Neural cell (in vitro differentiated cells): Measurements from ENCODE around the gene ACR. TPM values are rescaled to one million over a fixed set of nuclear protein-coding genes. Genes with fewer than 3 reads are reported as not detected.
A peak's percentile ranks its signal among the peaks of the same experiment; 100 is the strongest.

ENCODE experiments used
- H2AFZ ChIP-seq: fragments of 200-600, 300-800 bp; sonication (generic), shearing (Covaris generic); 2 replicates; pipeline ENCODE4 v1.6.0; 2014; ENCODE audit warnings: low read depth, mild to moderate bottlenecking, antibody characterized with exemption, low read length, moderate library complexity
- H3F3A ChIP-seq: fragments of 200-600 bp; shearing (Covaris generic); 2 replicates; pipeline ENCODE4 v1.6.1; 2016; ENCODE audit warnings: mild to moderate bottlenecking, moderate library complexity, mixed read lengths, antibody characterized with exemption, low read length; ENCODE audit not compliant: insufficient read depth, poor library complexity, severe bottlenecking
- H3K27ac ChIP-seq: fragments of 200-600, 300-800 bp; sonication (generic), shearing (Covaris generic); 2 replicates; pipeline ENCODE4 v1.5.1; 2014; ENCODE audit warnings: mild to moderate bottlenecking, low read length, moderate library complexity
- H3K27me3 ChIP-seq: fragments of 300-800, 200-600 bp; sonication (generic), shearing (Covaris generic); 2 replicates; pipeline ENCODE4 v1.6.0; 2014; ENCODE audit warnings: mild to moderate bottlenecking, low read depth, low read length, moderate library complexity; ENCODE audit not compliant: insufficient read depth
- H3K36me3 ChIP-seq: fragments of 300-800, 200-600 bp; sonication (generic), shearing (Covaris generic); 2 replicates; pipeline ENCODE4 v1.5.1; 2014; ENCODE audit warnings: mild to moderate bottlenecking, antibody characterized with exemption, low read length, moderate library complexity; ENCODE audit not compliant: insufficient read depth
- H3K4me2 ChIP-seq: fragments of 300-800, 200-600 bp; sonication (generic), shearing (Covaris generic); 2 replicates; pipeline ENCODE4 v1.6.0; 2014; ENCODE audit warnings: mild to moderate bottlenecking, low read length
- H3K4me3 ChIP-seq: fragments of 300-800, 200-600 bp; sonication (generic), shearing (Covaris generic); 2 replicates; pipeline ENCODE4 v1.5.1; 2014; ENCODE audit warnings: mild to moderate bottlenecking, low read length, moderate library complexity
- H3K79me2 ChIP-seq: fragments of 200-600 bp; shearing (Covaris generic); replicated peaks from 2 replicates; pipeline ENCODE4 v1.6.0; 2014; ENCODE audit warnings: mild to moderate bottlenecking, low read length, moderate library complexity; ENCODE audit not compliant: insufficient read depth
- H3K9ac ChIP-seq: fragments of 300-800, 200-600 bp; sonication (generic), shearing (Covaris generic); 2 replicates; pipeline ENCODE4 v1.6.1; 2016; ENCODE audit warnings: mild to moderate bottlenecking, low read length, mixed read lengths
- H3K9me2 ChIP-seq: fragments of 200-600 bp; shearing (Covaris generic); 2 replicates; pipeline ENCODE4 v1.6.1; 2016; ENCODE audit warnings: mild to moderate bottlenecking, low read length, mixed read lengths; ENCODE audit not compliant: insufficient read depth
- H3K9me3 ChIP-seq: fragments of 200-600, 300-800 bp; sonication (generic), shearing (Covaris generic); 2 replicates; pipeline ENCODE4 v1.6.1; 2016; ENCODE audit warnings: mild to moderate bottlenecking, mixed run types, low read length, moderate library complexity, mixed read lengths
- H4K20me1 ChIP-seq: fragments of 200-600 bp; shearing (Covaris generic); 2 replicates; pipeline ENCODE4 v1.6.1; 2016; ENCODE audit warnings: mild to moderate bottlenecking, mixed run types; ENCODE audit not compliant: insufficient read depth
- EZH2 ChIP-seq: fragments of 200-600, 300-800 bp; shearing (Covaris generic), sonication (generic); IDR thresholded peaks from 2 replicates; pipeline ENCODE4 v1.6.1; 2014; ENCODE audit warnings: antibody characterized with exemption, low read length, borderline replicate concordance, mild to moderate bottlenecking; ENCODE audit not compliant: insufficient read depth, poor library complexity, severe bottlenecking
- MXI1 ChIP-seq: fragments of 450-650 bp; conservative IDR thresholded peaks from 2 replicates; pipeline ENCODE4 v1.6.1; 2014; ENCODE audit warnings: antibody characterized with exemption, mild to moderate bottlenecking; ENCODE audit not compliant: poor library complexity, severe bottlenecking
- POLR2AphosphoS5 ChIP-seq: IDR thresholded peaks from 2 replicates; pipeline ENCODE4 v1.6.1; 2012
- RAD21 ChIP-seq: fragments of 450-650 bp; conservative IDR thresholded peaks from 2 replicates; pipeline ENCODE4 v1.6.1; 2014; ENCODE audit warnings: antibody characterized with exemption, mild to moderate bottlenecking, moderate library complexity
- SMC3 ChIP-seq: fragments of 450-650 bp; conservative IDR thresholded peaks from 2 replicates; pipeline ENCODE4 v1.6.1; 2014; ENCODE audit warnings: antibody characterized with exemption, mild to moderate bottlenecking, moderate library complexity; ENCODE audit not compliant: poor library complexity
- TAF1 ChIP-seq: IDR thresholded peaks from 2 replicates; pipeline ENCODE4 v1.6.1; 2012; ENCODE audit warnings: low read depth
- polyA plus RNA-seq: library from polyadenylated mRNA; depleted of rRNA; stranded (reverse); fragments of >200 nt; gene quantifications from 2 replicates; pipeline ENCODE4 v1.2.3, GENCODE V29; 2014
- TF ChIP-seq, protein P1 (sequence below): fragments of 450-650 bp; IDR thresholded peaks from 2 replicates; pipeline ENCODE4 v1.5.1; 2014; ENCODE audit warnings: antibody characterized with exemption, mild to moderate bottlenecking, moderate library complexity; ENCODE audit not compliant: poor library complexity, severe bottlenecking
- TF ChIP-seq, protein P2 (sequence below): IDR thresholded peaks from 2 replicates; pipeline ENCODE4 v1.6.1; 2012; ENCODE audit warnings: borderline replicate concordance

The ACR gene
- polyA plus RNA-seq, 1 donor from 2014 or later, result not detected

GRCh38 chr22:50730941-50731661 lies 6.9 kb upstream of the ACR start:
- Histone ChIP-seq H3K27me3 (no peaks in the 10 kb centered on the region), H3K36me3 (no peaks in the 10 kb centered on the region), H3F3A (no peaks in the 10 kb centered on the region), H3K4me2 (no peak overlapping the region), H3K79me2 (no peaks in the 10 kb centered on the region), H3K9me2 (no peaks in the 10 kb centered on the region), H3K4me3 (no peak overlapping the region), H3K27ac (no peak overlapping the region), H2AFZ (no peak overlapping the region), H4K20me1 (no peaks in the 10 kb centered on the region), H3K9me3 (no peaks in the 10 kb centered on the region), H3K9ac (no peak overlapping the region)
- TF ChIP-seq, protein P1, sequence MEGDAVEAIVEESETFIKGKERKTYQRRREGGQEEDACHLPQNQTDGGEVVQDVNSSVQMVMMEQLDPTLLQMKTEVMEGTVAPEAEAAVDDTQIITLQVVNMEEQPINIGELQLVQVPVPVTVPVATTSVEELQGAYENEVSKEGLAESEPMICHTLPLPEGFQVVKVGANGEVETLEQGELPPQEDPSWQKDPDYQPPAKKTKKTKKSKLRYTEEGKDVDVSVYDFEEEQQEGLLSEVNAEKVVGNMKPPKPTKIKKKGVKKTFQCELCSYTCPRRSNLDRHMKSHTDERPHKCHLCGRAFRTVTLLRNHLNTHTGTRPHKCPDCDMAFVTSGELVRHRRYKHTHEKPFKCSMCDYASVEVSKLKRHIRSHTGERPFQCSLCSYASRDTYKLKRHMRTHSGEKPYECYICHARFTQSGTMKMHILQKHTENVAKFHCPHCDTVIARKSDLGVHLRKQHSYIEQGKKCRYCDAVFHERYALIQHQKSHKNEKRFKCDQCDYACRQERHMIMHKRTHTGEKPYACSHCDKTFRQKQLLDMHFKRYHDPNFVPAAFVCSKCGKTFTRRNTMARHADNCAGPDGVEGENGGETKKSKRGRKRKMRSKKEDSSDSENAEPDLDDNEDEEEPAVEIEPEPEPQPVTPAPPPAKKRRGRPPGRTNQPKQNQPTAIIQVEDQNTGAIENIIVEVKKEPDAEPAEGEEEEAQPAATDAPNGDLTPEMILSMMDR, result no peak
- TF ChIP-seq SMC3 (no peak), MXI1 (no peak), EZH2 (no peak), TAF1 (no peak), POLR2AphosphoS5 (no peak), RAD21 (no peak)
- TF ChIP-seq, protein P2, sequence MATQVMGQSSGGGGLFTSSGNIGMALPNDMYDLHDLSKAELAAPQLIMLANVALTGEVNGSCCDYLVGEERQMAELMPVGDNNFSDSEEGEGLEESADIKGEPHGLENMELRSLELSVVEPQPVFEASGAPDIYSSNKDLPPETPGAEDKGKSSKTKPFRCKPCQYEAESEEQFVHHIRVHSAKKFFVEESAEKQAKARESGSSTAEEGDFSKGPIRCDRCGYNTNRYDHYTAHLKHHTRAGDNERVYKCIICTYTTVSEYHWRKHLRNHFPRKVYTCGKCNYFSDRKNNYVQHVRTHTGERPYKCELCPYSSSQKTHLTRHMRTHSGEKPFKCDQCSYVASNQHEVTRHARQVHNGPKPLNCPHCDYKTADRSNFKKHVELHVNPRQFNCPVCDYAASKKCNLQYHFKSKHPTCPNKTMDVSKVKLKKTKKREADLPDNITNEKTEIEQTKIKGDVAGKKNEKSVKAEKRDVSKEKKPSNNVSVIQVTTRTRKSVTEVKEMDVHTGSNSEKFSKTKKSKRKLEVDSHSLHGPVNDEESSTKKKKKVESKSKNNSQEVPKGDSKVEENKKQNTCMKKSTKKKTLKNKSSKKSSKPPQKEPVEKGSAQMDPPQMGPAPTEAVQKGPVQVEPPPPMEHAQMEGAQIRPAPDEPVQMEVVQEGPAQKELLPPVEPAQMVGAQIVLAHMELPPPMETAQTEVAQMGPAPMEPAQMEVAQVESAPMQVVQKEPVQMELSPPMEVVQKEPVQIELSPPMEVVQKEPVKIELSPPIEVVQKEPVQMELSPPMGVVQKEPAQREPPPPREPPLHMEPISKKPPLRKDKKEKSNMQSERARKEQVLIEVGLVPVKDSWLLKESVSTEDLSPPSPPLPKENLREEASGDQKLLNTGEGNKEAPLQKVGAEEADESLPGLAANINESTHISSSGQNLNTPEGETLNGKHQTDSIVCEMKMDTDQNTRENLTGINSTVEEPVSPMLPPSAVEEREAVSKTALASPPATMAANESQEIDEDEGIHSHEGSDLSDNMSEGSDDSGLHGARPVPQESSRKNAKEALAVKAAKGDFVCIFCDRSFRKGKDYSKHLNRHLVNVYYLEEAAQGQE, result no peak

- no peaks in the 10 kb centered on the region for H3F3A ChIP-seq
- no peaks in the 10 kb centered on the region for H3K36me3 ChIP-seq
- no peak overlapping the region for H3K27ac ChIP-seq
- H3K9me2 ChIP-seq, result no peaks in the 10 kb centered on the region
- H3K27me3 ChIP-seq, result no peaks in the 10 kb centered on the region
- H3K79me2 ChIP-seq, result no peaks in the 10 kb centered on the region
- no peak overlapping the region for H2AFZ ChIP-seq
- H4K20me1 ChIP-seq, result no peaks in the 10 kb centered on the region
- no peak for TF ChIP-seq POLR2AphosphoS5
- TF ChIP-seq SMC3, result peak; percentile 14
- TF ChIP-seq EZH2, result no peak
- no peak for TF ChIP-seq MXI1
- TF ChIP-seq RAD21, result no peak
- TF ChIP-seq, protein P1, result peak; percentile 42
- no peak overlapping the region for H3K4me2 ChIP-seq
- H3K9ac ChIP-seq, result no peak overlapping the region
- H3K9me3 ChIP-seq, result no peaks in the 10 kb centered on the region
- H3K4me3 ChIP-seq, result no peak overlapping the region
These were observed 6.0 kb upstream of the ACR start for GRCh38 chr22:50731811-50732624.
